AG04449 (cell line): ENCODE results near the gene MAFF.

Experiments
- CTCF ChIA-PET: fragments of 350-600 bp; formaldehyde crosslinking; extraction: SDS; loops from one replicate; lab custom pipeline; 2021; ENCODE audit warnings: antibody characterized with exemption; lab: Yijun Ruan, JAX
- POLR2A ChIA-PET: fragments of 400-600, 350-600 bp; formaldehyde crosslinking; extraction: SDS; loops from one replicate; lab custom pipeline; 2020; ENCODE audit warnings: antibody characterized with exemption, inconsistent platforms; lab: Yijun Ruan, JAX
- DNase-seq: peaks from one replicate; pipeline ENCODE4 v3.0.0-alpha.2; 2010; ENCODE audit warnings: low read depth, low spot score
- H3K4me3 ChIP-seq: 2 replicates; pipeline ENCODE4 v1.5.1; 2011; ENCODE audit warnings: low read depth, mild to moderate bottlenecking, control low read depth, low read length
- CTCF ChIP-seq: IDR thresholded peaks from one replicate; pipeline ENCODE4 v1.5.1; 2011; ENCODE audit warnings: mild to moderate bottlenecking, moderate library complexity, low read length, control low read depth, inconsistent platforms; ENCODE audit not compliant: insufficient read depth; ENCODE audit errors: missing control alignments

MAFF gene

GRCh38 chr22:38181453-38182200 is 20.2 kb upstream of the MAFF start, which contains the start of gene PLA2G6:
PLA2G6 (minus strand) TSS chr22:38181830; CDS start chr22:38169426, 12,404 bp downstream.
- peak; percentile 84 for DNase-seq
- ChIA-PET POLR2A (interaction anchor here (1.0 kb wide), 3 partner anchors 10 to 24 kb away, joined by 4 to 8 read pairs (median 5); partner anchors contain the start of gene MAFF), CTCF (interaction anchor here (0.9 to 1.6 kb wide), 4 partner anchors 9 to 69 kb away, joined by 3 to 4 read pairs (median 4); no protein-coding TSS in a partner anchor)
- TF ChIP-seq CTCF, result no peak
- peak within 1 kb of the TSS; percentile 69 for H3K4me3 ChIP-seq

GRCh38 chr22:38184788-38185187 is 17.0 kb upstream of the MAFF start:
- TF ChIP-seq CTCF, result no peak
- H3K4me3 ChIP-seq, result no peak overlapping the region
- ChIA-PET CTCF (interaction anchor here (1.3 kb wide), 1 partner anchor 70 kb away, joined by 4 read pairs; no protein-coding TSS in a partner anchor), POLR2A (no interaction called here)
- DNase-seq, result no peak

- ChIA-PET POLR2A (interaction anchor here (1.1 kb wide), 1 partner anchor 15 kb away, joined by 3 read pairs; the partner anchor contains the start of gene MAFF), CTCF (interaction anchor here (1.6 kb wide), 1 partner anchor 72 kb away, joined by 4 read pairs; no protein-coding TSS in a partner anchor)
- no peak overlapping the region for H3K4me3 ChIP-seq
- DNase-seq, result no peak
- no peak for TF ChIP-seq CTCF
These were observed 15.4 kb upstream of the MAFF start for GRCh38 chr22:38186429-38186828.

GRCh38 chr22:38187413-38188212 is 14.2 kb upstream of the MAFF start:
- TF ChIP-seq CTCF, result no peak
- ChIA-PET CTCF (interaction anchor here (1.6 kb wide), 1 partner anchor 73 kb away, joined by 4 read pairs; no protein-coding TSS in a partner anchor), POLR2A (no interaction called here)
- H3K4me3 ChIP-seq, result no peak overlapping the region
- DNase-seq, result no peak

- H3K4me3 ChIP-seq, result no peak overlapping the region
- ChIA-PET POLR2A (no interaction called here), CTCF (interaction anchor here (1.1 kb wide), 1 partner anchor 133 kb away, joined by 3 read pairs; no protein-coding TSS in a partner anchor)
- no peak for DNase-seq
- TF ChIP-seq CTCF, result no peak
These were observed 12.7 kb upstream of the MAFF start for GRCh38 chr22:38189104-38189503.

GRCh38 chr22:38190581-38190980 is 11.2 kb upstream of the MAFF start:
- ChIA-PET POLR2A (no interaction called here), CTCF (interaction anchor here (1.0 to 1.5 kb wide), 2 partner anchors 9 to 138 kb away, joined by 3 read pairs; partner anchors contain the start of gene PLA2G6)
- no peak for TF ChIP-seq CTCF
- no peak overlapping the region for H3K4me3 ChIP-seq
- DNase-seq, result no peak
